ENCODE results near the gene TPX2. TPM values are rescaled to one million over a fixed set of nuclear protein-coding genes. Genes with fewer than 3 reads are reported as not detected.

Gene TPX2
- total RNA-seq, 6 experiments from 2014 or later, result 0.56 to 8.3 (median 2.8) TPM

GRCh38 chr20:31710423-31711108 lies 28.5 kb upstream of the TPX2 start:
- no peak for DNase-seq
- WGBS (ENCODE audit: insufficient coverage, low coverage, low lambda C conversion rate, missing lambda C conversion rate), result 43% methylated on average over 5 of the region's 5 CpGs
- TF ChIP-seq POLR2A (IDR thresholded peaks at IDR 0.05), result no peak
- TF ChIP-seq, protein P1, sequence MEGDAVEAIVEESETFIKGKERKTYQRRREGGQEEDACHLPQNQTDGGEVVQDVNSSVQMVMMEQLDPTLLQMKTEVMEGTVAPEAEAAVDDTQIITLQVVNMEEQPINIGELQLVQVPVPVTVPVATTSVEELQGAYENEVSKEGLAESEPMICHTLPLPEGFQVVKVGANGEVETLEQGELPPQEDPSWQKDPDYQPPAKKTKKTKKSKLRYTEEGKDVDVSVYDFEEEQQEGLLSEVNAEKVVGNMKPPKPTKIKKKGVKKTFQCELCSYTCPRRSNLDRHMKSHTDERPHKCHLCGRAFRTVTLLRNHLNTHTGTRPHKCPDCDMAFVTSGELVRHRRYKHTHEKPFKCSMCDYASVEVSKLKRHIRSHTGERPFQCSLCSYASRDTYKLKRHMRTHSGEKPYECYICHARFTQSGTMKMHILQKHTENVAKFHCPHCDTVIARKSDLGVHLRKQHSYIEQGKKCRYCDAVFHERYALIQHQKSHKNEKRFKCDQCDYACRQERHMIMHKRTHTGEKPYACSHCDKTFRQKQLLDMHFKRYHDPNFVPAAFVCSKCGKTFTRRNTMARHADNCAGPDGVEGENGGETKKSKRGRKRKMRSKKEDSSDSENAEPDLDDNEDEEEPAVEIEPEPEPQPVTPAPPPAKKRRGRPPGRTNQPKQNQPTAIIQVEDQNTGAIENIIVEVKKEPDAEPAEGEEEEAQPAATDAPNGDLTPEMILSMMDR (IDR thresholded peaks at IDR 0.05), result no peak
- H3K27me3 ChIP-seq, result no peaks in the 10 kb centered on the region
- intact Hi-C loops (cut with DNase I), result no loop called here
- H3K27ac ChIP-seq, result peak overlapping the region in 2 of 3 donors; percentile 31 to 49
- H3K9me3 ChIP-seq, result no peaks in the 10 kb centered on the region
- no peak for ATAC-seq
- H3K4me3 ChIP-seq, result no peak overlapping the region
- peaks cover 0 to 8% (median 2%) of the 10 kb centered on the region in 4 donors for H3K36me3 ChIP-seq
- peaks cover 0 to 76% (median 38%) of the 10 kb centered on the region in 4 donors for H3K4me1 ChIP-seq

GRCh38 chr20:31711179-31712111 lies 27.6 kb upstream of the TPX2 start:
- ATAC-seq (peak in 2 of 4 donors; percentile 8 to 31), DNase-seq (no peak)
- peaks cover 0 to 68% (median 35%) of the 10 kb centered on the region in 4 donors for H3K4me1 ChIP-seq
- H3K36me3 ChIP-seq, result peaks cover 0 to 8% (median 2%) of the 10 kb centered on the region in 4 donors
- peak overlapping the region; percentile 49 to 88 (median 82) for H3K27ac ChIP-seq
- H3K4me3 ChIP-seq, result no peak overlapping the region
- H3K9me3 ChIP-seq, result no peaks in the 10 kb centered on the region
- intact Hi-C loops (cut with DNase I), result no loop called here
- H3K27me3 ChIP-seq, result no peaks in the 10 kb centered on the region
- TF ChIP-seq, protein P1 (IDR thresholded peaks at IDR 0.05), result no peak
- no peak for TF ChIP-seq POLR2A (IDR thresholded peaks at IDR 0.05)

DNA sequence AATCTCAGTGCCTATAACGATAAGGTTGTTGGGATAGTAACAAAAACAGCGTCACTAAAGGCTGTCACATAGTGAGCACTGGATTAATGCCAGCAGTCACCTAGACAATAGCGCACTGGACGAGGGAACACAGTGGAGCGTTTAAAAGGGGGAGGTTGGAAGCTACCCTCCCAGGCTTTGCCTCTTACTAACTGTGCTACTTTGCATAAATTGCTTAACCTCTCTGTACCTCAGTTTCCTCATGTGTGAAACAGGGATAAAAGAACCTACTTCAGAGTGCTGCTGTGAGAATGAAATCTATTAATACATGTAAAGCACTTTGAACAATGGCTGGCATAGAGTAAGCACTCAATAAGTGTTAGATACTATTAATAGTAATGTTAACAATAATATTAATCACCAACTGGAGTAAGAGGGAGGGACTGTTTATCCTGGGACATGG lies 27.0 kb upstream of the TPX2 start:
- TF ChIP-seq POLR2A (IDR thresholded peaks at IDR 0.05), result no peak
- TF ChIP-seq, protein P1 (IDR thresholded peaks at IDR 0.05), result no peak
- 18% methylated on average over 5 of the region's 5 CpGs for WGBS (ENCODE audit: insufficient coverage, low coverage, low lambda C conversion rate, missing lambda C conversion rate)
- no peak for DNase-seq
- intact Hi-C loops (cut with DNase I), result no loop called here
- no peak overlapping the region for H3K4me3 ChIP-seq
- H3K27ac ChIP-seq, result peak overlapping the region; percentile 49 to 88 (median 82)
- peak; percentile 45 to 67 (median 62) for ATAC-seq
- H3K36me3 ChIP-seq, result peaks cover 0 to 6% (median 2%) of the 10 kb centered on the region in 4 donors
- peaks cover 0 to 64% (median 33%) of the 10 kb centered on the region in 4 donors for H3K4me1 ChIP-seq
- no peaks in the 10 kb centered on the region for H3K27me3 ChIP-seq
- H3K9me3 ChIP-seq, result no peaks in the 10 kb centered on the region

GRCh38 chr20:31712564-31713311 lies 26.4 kb upstream of the TPX2 start:
- Histone ChIP-seq H3K9me3 (no peaks in the 10 kb centered on the region), H3K4me1 (peaks cover 0 to 66% (median 32%) of the 10 kb centered on the region in 4 donors), H3K36me3 (peaks cover 0 to under 1% (median 0%) of the 10 kb centered on the region in 4 donors), H3K27me3 (no peaks in the 10 kb centered on the region), H3K27ac (peak overlapping the region; percentile 49 to 88 (median 82)), H3K4me3 (no peak overlapping the region)
- TF ChIP-seq, protein P1 (IDR thresholded peaks at IDR 0.05), result no peak
- no peak for TF ChIP-seq POLR2A (IDR thresholded peaks at IDR 0.05)
- ATAC-seq (peak; percentile 49 to 84 (median 52)), DNase-seq (peak in 1 of 3 donors; percentile 58)
- WGBS (ENCODE audit: insufficient coverage, low coverage, low lambda C conversion rate, missing lambda C conversion rate), result 32% methylated on average over 6 of the region's 8 CpGs
- intact Hi-C loops (cut with DNase I), result no loop called here
